Transverse colon (tissue), 4 donors: ENCODE measurements around the gene C4orf54. TPM values are rescaled to one million over a fixed set of nuclear protein-coding genes. Genes with fewer than 3 reads are reported as not detected.

Experiments
- DNase-seq: peaks from one replicate; pipeline ENCODE4 v3.0.0-alpha.2; 2019
- H3K27ac ChIP-seq, 4 donors: fragments of 200-600 bp; sonication (generic); 2 replicates each; pipeline ENCODE4 v1.5.1; 2016 to 2018; ENCODE audit warnings: inconsistent platforms in 4 of 4
- H3K27me3 ChIP-seq: fragments of 200-600 bp; sonication (generic); 2 replicates; pipeline ENCODE4 v1.5.1; 2017; ENCODE audit warnings: inconsistent platforms
- H3K36me3 ChIP-seq, 4 donors: fragments of 200-600 bp; sonication (generic); 2 replicates each; pipeline ENCODE4 v1.5.1; 2017 to 2019; ENCODE audit warnings: inconsistent platforms in 4 of 4
- H3K4me1 ChIP-seq, 4 donors: fragments of 200-600 bp; sonication (generic); 2 replicates each; pipeline ENCODE4 v1.5.1; 2017 to 2020; ENCODE audit warnings: inconsistent platforms in 4 of 4
- H3K4me3 ChIP-seq, 4 donors: fragments of 200-600 bp; sonication (generic); 1 replicate in 1 of 4; 2 replicates in 3 of 4; pipeline versions ENCODE4 v1.5.1 to v1.6.1; 2017 to 2019; ENCODE audit warnings: inconsistent platforms in 4 of 4
- H3K9me3 ChIP-seq, 2 donors: fragments of 200-600 bp; sonication (generic); 2 replicates each; pipeline ENCODE4 v1.5.1; 2017 to 2019; ENCODE audit warnings: inconsistent platforms in 2 of 2
- CTCF ChIP-seq, 5 experiments: fragments of 200-600 bp in 3 of 5; fragments of 450-650 bp in 2 of 5; sonication (generic) in 3 of 5; IDR thresholded peaks; 1 replicate in 2 of 5; 2 replicates in 3 of 5; pipeline ENCODE4 v1.5.1; 2016 to 2017; ENCODE audit warnings: antibody characterized with exemption in 5 of 5, inconsistent platforms in 3 of 5, mild to moderate bottlenecking in 2 of 5, moderate library complexity in 1 of 5
- EP300 ChIP-seq: sonication (generic); formaldehyde crosslinking; IDR thresholded peaks from one replicate; pipeline ENCODE4 v1.6.1; 2017; ENCODE audit warnings: antibody characterized with exemption, low read depth
- POLR2A ChIP-seq: fragments of 450-650 bp; IDR thresholded peaks from one replicate; pipeline ENCODE4 v1.6.1; 2016; ENCODE audit warnings: antibody characterized with exemption, mild to moderate bottlenecking, moderate library complexity
- POLR2AphosphoS5 ChIP-seq, 3 donors: sonication (generic); formaldehyde crosslinking; IDR thresholded peaks; one replicate each; pipeline ENCODE4 v1.6.1; 2016; ENCODE audit warnings: antibody characterized with exemption in 3 of 3
- WGBS, 2 donors: methylation state at CpG; one replicate each; pipeline ENCODE4 v1.1.5; 2018; ENCODE audit warnings: low coverage in 1 of 2; 5-methylcytosine and 5-hydroxymethylcytosine counted together
- in situ Hi-C, 4 donors: fragments of 200-750 bp; cut with MboI; loops; one replicate each; pipeline versions ENCODE4 v1.15.0 to v1.15.1; 2017; ENCODE audit warnings: low sequenced_read_pairs in 3 of 4, low pct_ligation_motif_present in 1 of 4, low pct_unique_long_range_greater_than_20kb in 1 of 4
- intact Hi-C: fragments of 100-400 bp; cut with DNase I; formaldehyde crosslinking; loops from one replicate; pipeline ENCODE4 v1.15.1; 2023; ENCODE audit warnings: low total_unique reads
- total RNA-seq, 4 donors: library from RNA; depleted of rRNA; stranded (reverse); fragments of >200 nt; gene quantifications; one replicate each; pipeline ENCODE4 v1.1.0, GENCODE V29; 2016

C4orf54 gene
- total RNA-seq, 4 donors from 2014 or later, result not detected

DNA sequence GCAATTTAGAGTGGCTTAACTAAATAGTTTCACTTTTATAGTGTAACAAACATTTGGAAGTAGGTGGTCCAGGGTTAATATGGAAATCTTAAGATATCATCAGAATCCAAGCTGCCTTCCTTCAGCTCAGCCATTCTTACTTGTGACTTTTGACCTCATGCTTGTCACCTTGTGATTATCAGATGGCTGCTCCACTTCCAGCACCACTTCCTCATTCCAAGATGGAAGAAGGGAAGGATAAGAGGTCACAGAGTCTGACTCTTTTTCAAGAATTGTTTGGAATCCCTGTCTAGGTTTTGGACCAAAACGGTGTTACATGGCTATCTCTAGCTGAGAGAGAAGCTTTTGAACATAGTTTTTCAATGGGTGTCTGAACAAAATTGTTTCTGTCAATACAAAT lies 43.1 kb downstream of the C4orf54 start:
- WGBS, 2 donors, result 42 to 78% methylated on average over 1 of the region's 1 CpG
- peaks cover 0 to 3% (median 0%) of the 10 kb centered on the region in 4 donors for H3K4me1 ChIP-seq
- H3K27ac ChIP-seq, result no peak overlapping the region
- in situ Hi-C loops, result no loop called here
- intact Hi-C loops, result no loop called here
- H3K9me3 ChIP-seq, result no peaks in the 10 kb centered on the region
- no peaks in the 10 kb centered on the region for H3K36me3 ChIP-seq
- H3K4me3 ChIP-seq, result no peak overlapping the region
- TF ChIP-seq POLR2A, result no peak
- no peak for TF ChIP-seq POLR2AphosphoS5 (IDR thresholded peaks at IDR 0.05)
- TF ChIP-seq CTCF (IDR thresholded peaks at IDR 0.05), result no peak
- TF ChIP-seq EP300, result no peak
- DNase-seq, result no peak
- H3K27me3 ChIP-seq, result no peaks in the 10 kb centered on the region

DNA sequence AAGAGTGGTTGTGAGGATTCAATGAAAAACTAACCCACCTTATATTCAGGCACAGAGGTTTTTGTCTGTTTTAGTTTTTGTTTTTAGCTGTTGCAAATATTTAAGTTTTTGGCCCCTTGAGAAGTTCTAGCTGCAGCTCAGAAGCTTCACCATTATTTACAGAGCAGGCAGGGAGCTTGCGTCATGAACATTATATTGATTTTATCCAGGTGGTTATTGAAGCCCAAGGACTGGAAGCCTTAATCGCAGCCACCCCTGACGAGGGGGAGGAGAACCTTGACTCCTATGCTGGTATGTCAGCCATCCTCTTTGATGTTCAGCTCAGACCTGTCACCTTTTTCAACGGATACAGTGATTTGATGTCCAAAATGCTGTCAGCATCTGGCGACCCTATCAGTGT lies 44.9 kb downstream of the C4orf54 start:
- in situ Hi-C loops (no loop called here), intact Hi-C loops (no loop called here)
- Histone ChIP-seq H3K36me3 (no peaks in the 10 kb centered on the region), H3K4me3 (no peak overlapping the region), H3K9me3 (no peaks in the 10 kb centered on the region), H3K27me3 (no peaks in the 10 kb centered on the region), H3K4me1 (peaks cover 0 to 3% (median 0%) of the 10 kb centered on the region in 4 donors), H3K27ac (no peak overlapping the region)
- TF ChIP-seq EP300 (no peak), POLR2A (no peak), CTCF (IDR thresholded peaks at IDR 0.05) (no peak), POLR2AphosphoS5 (IDR thresholded peaks at IDR 0.05) (no peak)
- no peak for DNase-seq
- WGBS, 2 donors, result 51 to 71% methylated on average over 5 of the region's 5 CpGs

DNA sequence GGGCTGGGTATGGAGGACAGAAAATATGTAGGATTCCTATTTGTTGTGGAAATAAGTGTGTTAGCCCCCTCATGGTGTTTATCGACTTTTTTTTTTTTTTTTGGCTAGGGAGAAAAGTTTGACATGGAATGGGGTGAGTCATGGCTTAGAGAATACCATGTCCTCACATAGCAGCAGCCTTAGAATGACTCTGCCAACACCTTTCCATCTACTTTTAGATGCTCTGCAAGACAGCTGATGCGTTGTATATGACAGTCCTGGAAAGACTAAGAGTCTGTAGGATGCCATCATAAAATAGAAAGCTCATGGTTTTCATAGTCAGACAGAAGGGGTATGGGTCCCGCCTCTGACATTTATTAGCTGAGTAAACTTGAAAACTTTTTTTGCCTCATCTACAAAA lies 45.3 kb downstream of the C4orf54 start:
- H3K9me3 ChIP-seq, result no peaks in the 10 kb centered on the region
- 66 to 73% methylated on average over 3 of the region's 3 CpGs for WGBS, 2 donors
- intact Hi-C loops, result no loop called here

GRCh38 chr4:99610605-99611175 lies 46.9 kb downstream of the C4orf54 start:
- no peak overlapping the region for H3K27ac ChIP-seq
- no peaks in the 10 kb centered on the region for H3K36me3 ChIP-seq
- H3K4me1 ChIP-seq, result peaks cover 0 to 3% (median 0%) of the 10 kb centered on the region in 4 donors
- H3K27me3 ChIP-seq, result no peaks in the 10 kb centered on the region
- intact Hi-C loops (no loop called here), in situ Hi-C loops (no loop called here)
- 77 to 79% methylated on average over 4 to 5 of the region's 5 CpGs for WGBS, 2 donors
- no peak for DNase-seq
- no peak overlapping the region for H3K4me3 ChIP-seq
- TF ChIP-seq EP300 (no peak), POLR2A (no peak), POLR2AphosphoS5 (IDR thresholded peaks at IDR 0.05) (no peak)
- no peaks in the 10 kb centered on the region for H3K9me3 ChIP-seq

More for the DNA sequence above, 45.3 kb downstream of the C4orf54 start:
- DNase-seq, result no peak
- no peaks in the 10 kb centered on the region for H3K36me3 ChIP-seq
- H3K27me3 ChIP-seq, result no peaks in the 10 kb centered on the region
- in situ Hi-C loops, result no loop called here
- H3K4me3 ChIP-seq, result no peak overlapping the region
- no peak overlapping the region for H3K27ac ChIP-seq
- H3K4me1 ChIP-seq, result peaks cover 0 to 3% (median 0%) of the 10 kb centered on the region in 4 donors
- TF ChIP-seq EP300 (no peak), POLR2A (no peak), CTCF (IDR thresholded peaks at IDR 0.05) (no peak), POLR2AphosphoS5 (IDR thresholded peaks at IDR 0.05) (no peak)

GRCh38 chr4:99608417-99608816 lies 49.2 kb downstream of the C4orf54 start:
- no peak overlapping the region for H3K27ac ChIP-seq
- no peaks in the 10 kb centered on the region for H3K9me3 ChIP-seq
- no peaks in the 10 kb centered on the region for H3K36me3 ChIP-seq
- H3K27me3 ChIP-seq, result no peaks in the 10 kb centered on the region
- TF ChIP-seq POLR2AphosphoS5 (IDR thresholded peaks at IDR 0.05) (no peak), POLR2A (no peak), EP300 (no peak)
- in situ Hi-C loops, result no loop called here
- H3K4me3 ChIP-seq, result no peak overlapping the region
- no peaks in the 10 kb centered on the region for H3K4me1 ChIP-seq
- DNase-seq, result no peak
- 73 to 80% methylated on average over 3 to 5 of the region's 5 CpGs for WGBS, 2 donors
- intact Hi-C loops, result no loop called here

Other genes starting within 250 kb of the C4orf54 start
- not detected for gene ADH7, start 222.5 kb downstream of the C4orf54 start, total RNA-seq
- not detected for gene C4orf17, start 146.8 kb downstream of the C4orf54 start, total RNA-seq
- 1 to 10 TPM in 3 of 4 donors, not detected in 1; 6.0 to 8.1 (median 6.8) TPM for gene TRMT10A, start 93.8 kb downstream of the C4orf54 start, total RNA-seq
- under 1 TPM in 1 of 4 donors, not detected in 3; 0.41 TPM for gene MTTP, start 83.0 kb downstream of the C4orf54 start, total RNA-seq
- 10 to 100 TPM in 1 of 4 donors, 1 to 10 TPM in 2, under 1 TPM in 1; 0.41 to 10.7 (median 7.6) TPM for gene DAPP1, start 159.0 kb upstream of the C4orf54 start, total RNA-seq
- gene LAMTOR3, start 236.6 kb upstream of the C4orf54 start, total RNA-seq, result 10 to 100 TPM in 3 of 4 donors, under 1 TPM in 1; 1.00 to 60.3 (median 32.0) TPM